Stimulated activated CD4-positive, alpha-beta T cell treated with anti-CD3 and anti-CD28 coated beads, TNF-alpha, amount 100 ng/mL, for 48 hours (primary cell): ENCODE data around the gene C22orf31.

Source experiments
- DNase-seq, 3 donors: peaks; one replicate each; pipeline ENCODE4 v3.0.0-alpha.2; 2020; ENCODE audit warnings: low read depth in 3 of 3

The C22orf31 gene

DNA sequence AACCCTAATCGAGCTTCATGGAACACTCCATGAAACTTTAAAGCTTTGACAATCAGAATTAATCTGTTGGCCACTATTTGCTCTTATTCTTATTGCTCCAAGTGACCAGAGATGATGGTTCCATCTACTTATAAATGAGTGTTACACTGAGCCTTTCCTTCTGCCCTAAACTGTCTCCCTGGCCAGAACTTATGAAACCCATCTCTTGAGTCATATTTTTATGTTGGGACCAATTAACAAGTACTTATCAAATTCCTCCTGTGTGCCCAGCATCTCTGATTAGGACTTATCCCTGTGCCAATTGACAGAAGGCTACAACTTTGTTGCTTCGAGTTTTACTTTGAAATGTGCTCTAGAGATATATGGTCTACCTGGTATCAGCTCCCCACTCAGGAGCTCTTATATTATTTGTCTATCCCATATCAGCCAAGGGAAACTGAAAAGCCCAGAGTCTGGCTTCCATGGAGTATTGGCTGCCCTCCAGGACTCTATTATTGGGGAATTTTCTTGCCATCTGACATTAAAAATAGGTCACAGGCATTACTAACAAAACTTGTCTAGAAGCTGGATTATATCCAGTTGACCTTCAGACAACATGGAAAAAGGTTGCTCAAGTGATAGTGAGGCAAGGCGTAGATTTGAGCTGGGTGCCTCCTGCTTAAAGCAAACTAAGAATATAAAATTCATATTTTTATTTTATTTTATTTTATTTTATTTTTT, 20.0 kb upstream of the C22orf31 start:
- DNase-seq, result no peak

GRCh38 chr22:29080106-29080975, 18.7 kb upstream of the C22orf31 start:
- no peak for DNase-seq

- no peak for DNase-seq
Observed at GRCh38 chr22:29079218-29079901, 17.7 kb upstream of the C22orf31 start.

- DNase-seq, result no peak
Observed at GRCh38 chr22:29078869-29079207, 17.2 kb upstream of the C22orf31 start.

GRCh38 chr22:29078036-29078868, 16.6 kb upstream of the C22orf31 start:
- DNase-seq, result no peak

DNA sequence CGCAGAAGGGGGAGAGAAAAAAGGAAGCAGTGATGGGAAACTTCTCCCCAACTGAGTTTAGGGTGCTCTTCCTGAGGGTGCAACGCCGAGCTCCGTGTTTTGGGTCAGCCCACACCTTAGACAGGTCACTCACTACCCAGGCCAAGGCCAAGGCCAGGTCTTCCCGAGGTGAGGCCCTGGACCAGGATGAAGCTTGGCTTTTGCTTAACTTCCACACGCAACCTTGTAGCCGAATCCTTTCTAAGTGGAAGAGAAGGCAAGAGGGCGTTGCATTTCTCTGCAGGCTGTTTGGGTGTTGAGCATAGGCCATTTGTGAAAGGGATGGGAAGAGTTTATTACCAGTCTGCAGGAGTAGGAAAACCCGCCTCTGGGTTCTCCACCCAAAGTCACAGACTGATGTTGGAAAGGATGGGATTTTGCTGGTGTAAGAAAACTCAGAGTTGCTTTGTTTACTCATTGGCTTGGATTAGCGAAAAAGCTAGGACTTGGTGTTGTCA, 12.7 kb upstream of the C22orf31 start:
- no peak for DNase-seq

GRCh38 chr22:29073618-29074275, 12.1 kb upstream of the C22orf31 start:
- no peak for DNase-seq

GRCh38 chr22:29072979-29073617, 11.5 kb upstream of the C22orf31 start, which contains the start of gene KREMEN1:
KREMEN1 (plus strand) TSS chr22:29073035; CDS start chr22:29073131, 96 bp downstream.
- no peak for DNase-seq

GRCh38 chr22:29072193-29072978, 10.8 kb upstream of the C22orf31 start:
- peak; percentile 68 to 90 (median 69) for DNase-seq

DNA sequence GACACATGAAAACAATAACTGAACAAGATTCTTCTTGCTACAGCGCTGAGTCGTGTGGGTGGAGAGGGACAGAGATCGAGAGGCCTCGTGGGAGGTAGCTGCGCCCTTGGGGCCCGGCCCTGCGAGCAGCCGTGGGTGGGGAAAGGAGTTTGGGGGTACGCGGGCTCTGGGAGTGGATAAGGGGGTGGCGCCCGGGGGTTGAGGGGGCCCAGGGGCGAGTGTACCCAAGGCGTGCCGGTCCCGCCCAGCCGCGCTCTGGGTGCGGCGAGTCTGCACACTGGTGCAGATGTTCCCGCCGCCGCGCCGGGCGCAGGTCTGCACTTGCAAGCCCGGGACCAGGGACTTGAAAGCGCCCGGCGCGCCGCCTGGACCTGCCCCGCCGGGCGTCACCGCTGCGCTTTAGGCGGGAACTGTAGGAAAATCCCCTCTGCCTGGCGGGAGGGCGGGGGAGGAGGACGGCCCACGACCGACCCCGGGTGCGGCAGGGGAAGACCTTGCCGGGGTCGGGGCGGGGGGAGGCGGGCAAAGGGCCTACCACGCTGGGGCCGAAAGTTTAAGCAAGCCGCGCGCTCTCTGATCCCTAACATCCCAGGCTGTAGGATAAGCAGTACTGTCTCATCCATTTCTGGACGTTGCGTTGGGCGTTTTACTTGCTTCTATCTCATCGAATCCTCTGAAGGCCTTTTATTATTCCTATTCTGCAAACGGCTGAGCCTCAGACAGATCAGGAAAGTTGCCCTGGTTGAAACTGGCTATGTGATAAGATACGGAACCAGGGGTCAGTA, 9.8 kb upstream of the C22orf31 start:
- DNase-seq, result no peak

DNA sequence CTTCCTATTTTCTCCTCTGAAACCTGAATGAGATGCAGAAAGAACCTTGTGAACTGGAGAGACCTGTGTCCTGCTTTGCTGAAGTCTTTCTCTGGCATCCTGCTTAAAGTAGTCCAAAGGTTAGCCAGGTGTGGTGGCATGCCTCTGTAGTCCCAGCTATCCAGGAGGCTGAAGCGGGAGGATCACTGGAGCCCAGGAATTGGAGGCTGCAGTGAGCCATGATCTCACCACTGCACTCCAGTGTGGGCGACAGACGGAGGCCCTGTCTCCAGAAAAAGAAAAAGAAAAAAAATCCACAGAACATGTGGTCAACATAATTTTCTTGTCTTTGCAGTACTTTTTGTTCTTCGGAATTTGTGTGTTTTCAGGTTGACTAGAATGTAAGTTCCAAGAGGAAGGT, 8.9 kb upstream of the C22orf31 start:
- no peak for DNase-seq

GRCh38 chr22:29069463-29069862, 7.8 kb upstream of the C22orf31 start:
- DNase-seq, result no peak

GRCh38 chr22:29065468-29066190, 4.0 kb upstream of the C22orf31 start:
- no peak for DNase-seq

- DNase-seq, result no peak
Observed at GRCh38 chr22:29062286-29062821, 723 bp upstream of the C22orf31 start.

DNA sequence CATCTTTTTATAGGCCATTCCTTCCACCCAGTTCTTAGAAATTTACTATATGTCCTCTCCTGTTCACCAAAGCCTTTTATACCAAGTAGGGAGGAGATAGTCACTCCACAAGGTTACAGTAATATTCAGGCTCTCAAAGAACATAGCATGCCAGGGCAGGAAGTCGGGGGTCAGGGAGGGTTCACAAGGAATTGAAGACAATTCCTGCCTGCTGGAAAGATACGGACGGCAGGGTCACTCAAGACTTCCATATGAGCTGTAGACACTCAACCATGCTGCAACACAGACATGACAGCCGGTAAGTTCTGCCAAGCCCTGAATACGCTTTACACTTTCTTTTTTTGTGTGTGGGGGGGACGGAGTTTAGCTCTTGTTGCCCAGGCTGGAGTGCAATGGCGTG, 700 bp downstream of the C22orf31 start:
- DNase-seq, result no peak

GRCh38 chr22:29060251-29060869, 1.3 kb downstream of the C22orf31 start:
- DNase-seq, result no peak

DNA sequence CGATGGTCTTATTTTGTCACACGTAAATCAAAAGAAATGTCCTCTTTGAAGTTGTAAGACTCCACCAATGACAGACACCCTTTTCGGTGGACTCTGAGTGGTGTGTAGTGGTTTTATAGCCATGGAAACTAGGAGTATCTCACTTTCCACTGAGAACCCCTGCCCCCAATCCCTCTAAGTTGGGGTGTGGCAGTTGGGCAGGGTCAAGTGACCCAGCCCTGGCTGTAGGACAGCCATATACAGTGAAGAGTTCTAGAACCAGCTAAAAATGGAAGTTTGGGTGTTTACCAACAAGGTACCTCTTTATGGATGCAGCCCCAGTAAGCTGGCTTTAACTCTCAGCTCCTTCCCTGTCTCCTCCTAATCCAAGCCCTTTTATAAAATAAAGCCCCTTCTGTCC, 5.2 kb downstream of the C22orf31 start:
- DNase-seq, result no peak
